ENCODE measurements around the gene NLRP8. TPM values are rescaled to one million over a fixed set of nuclear protein-coding genes. Genes with fewer than 3 reads are reported as not detected.

The NLRP8 gene
- total RNA-seq, 1 experiment from 2014 or later, result not detected

- BruUV-seq (replicated peaks), result no TSS peak
- DNase-seq (ENCODE audit: low spot score), result no peak
- POLR2A ChIA-PET (ENCODE audit: low non-redundant PET), result no interaction called here
- intact Hi-C loops (cut with micrococcal nuclease; ENCODE audit: unreplicated experiment), result no loop called here
- H3K36me3 ChIP-seq (ENCODE audit: insufficient read depth, low read length, poor library complexity, severe bottlenecking), result no peaks in the 10 kb centered on the region
- H3K4me3 ChIP-seq (ENCODE audit: low read depth, low read length, poor library complexity, severe bottlenecking), result no peak overlapping the region
- no peaks in the 10 kb centered on the region for H3K4me1 ChIP-seq (ENCODE audit: insufficient read depth, low read length, poor library complexity, severe bottlenecking)
- CTCF ChIA-PET, result no interaction called here
- H3K9me3 ChIP-seq (ENCODE audit: low read depth, low read length, poor library complexity, severe bottlenecking), result no peaks in the 10 kb centered on the region
- TF ChIP-seq CTCF (conservative IDR thresholded peaks at IDR 0.05; ENCODE audit: low read depth, low read length) (no peak), EZH2 (IDR thresholded peaks at IDR 0.05; ENCODE audit: borderline replicate concordance, low read depth, low read length, poor library complexity, severe bottlenecking) (no peak)
- H3K27ac ChIP-seq (ENCODE audit: low read depth, low read length, poor library complexity, severe bottlenecking), result no peak overlapping the region
- peaks cover 16% of the 10 kb centered on the region for H3K27me3 ChIP-seq (replicated peaks; ENCODE audit: insufficient read depth, low read depth, low read length, poor library complexity)
These were observed 37.8 kb upstream of the NLRP8 start for GRCh38 chr19:55909801-55910200.

GRCh38 chr19:55912916-55913315 lies 34.7 kb upstream of the NLRP8 start:
- Histone ChIP-seq H3K36me3 (ENCODE audit: insufficient read depth, low read length, poor library complexity, severe bottlenecking) (no peaks in the 10 kb centered on the region), H3K4me1 (ENCODE audit: insufficient read depth, low read length, poor library complexity, severe bottlenecking) (no peaks in the 10 kb centered on the region), H3K4me3 (ENCODE audit: low read depth, low read length, poor library complexity, severe bottlenecking) (no peak overlapping the region), H3K27me3 (replicated peaks; ENCODE audit: insufficient read depth, low read depth, low read length, poor library complexity) (peaks cover 21% of the 10 kb centered on the region), H3K9me3 (ENCODE audit: low read depth, low read length, poor library complexity, severe bottlenecking) (no peaks in the 10 kb centered on the region), H3K27ac (ENCODE audit: low read depth, low read length, poor library complexity, severe bottlenecking) (no peak overlapping the region)
- TF ChIP-seq CTCF (conservative IDR thresholded peaks at IDR 0.05; ENCODE audit: low read depth, low read length), result no peak
- no peak for TF ChIP-seq EZH2 (IDR thresholded peaks at IDR 0.05; ENCODE audit: borderline replicate concordance, low read depth, low read length, poor library complexity, severe bottlenecking)
- intact Hi-C loops (cut with micrococcal nuclease; ENCODE audit: unreplicated experiment), result no loop called here
- ChIA-PET POLR2A (ENCODE audit: low non-redundant PET) (no interaction called here), CTCF (no interaction called here)
- BruUV-seq (replicated peaks), result no TSS peak
- no peak for DNase-seq (ENCODE audit: low spot score)

- Histone ChIP-seq H3K9me3 (ENCODE audit: low read depth, low read length, poor library complexity, severe bottlenecking) (no peaks in the 10 kb centered on the region), H3K4me3 (ENCODE audit: low read depth, low read length, poor library complexity, severe bottlenecking) (no peak overlapping the region), H3K27ac (ENCODE audit: low read depth, low read length, poor library complexity, severe bottlenecking) (no peak overlapping the region), H3K27me3 (replicated peaks; ENCODE audit: insufficient read depth, low read depth, low read length, poor library complexity) (peaks cover 21% of the 10 kb centered on the region), H3K36me3 (ENCODE audit: insufficient read depth, low read length, poor library complexity, severe bottlenecking) (no peaks in the 10 kb centered on the region), H3K4me1 (ENCODE audit: insufficient read depth, low read length, poor library complexity, severe bottlenecking) (no peaks in the 10 kb centered on the region)
- intact Hi-C loops (cut with micrococcal nuclease; ENCODE audit: unreplicated experiment), result no loop called here
- DNase-seq (ENCODE audit: low spot score), result peak; percentile 25
- CTCF ChIA-PET, result interaction anchor here (0.6 kb wide), 1 partner anchor 419 kb away, joined by 5 read pairs; no protein-coding TSS in a partner anchor
- TF ChIP-seq EZH2 (IDR thresholded peaks at IDR 0.05; ENCODE audit: borderline replicate concordance, low read depth, low read length, poor library complexity, severe bottlenecking) (no peak), CTCF (conservative IDR thresholded peaks at IDR 0.05; ENCODE audit: low read depth, low read length) (peak; percentile 60)
- no TSS peak for BruUV-seq (replicated peaks)
- POLR2A ChIA-PET (ENCODE audit: low non-redundant PET), result no interaction called here
These were observed 33.9 kb upstream of the NLRP8 start for GRCh38 chr19:55913643-55914268.
